ENCODE results near the gene TMEM123. TPM values are rescaled to one million over a fixed set of nuclear protein-coding genes. Genes with fewer than 3 reads are reported as not detected.

TMEM123 gene
- total and polyA plus RNA-seq, 2 of the 8 experiments (the other 6 are each of a cell fraction or from before 2014, with no cell fraction given) = 75.5 to 80.1 TPM

DNA sequence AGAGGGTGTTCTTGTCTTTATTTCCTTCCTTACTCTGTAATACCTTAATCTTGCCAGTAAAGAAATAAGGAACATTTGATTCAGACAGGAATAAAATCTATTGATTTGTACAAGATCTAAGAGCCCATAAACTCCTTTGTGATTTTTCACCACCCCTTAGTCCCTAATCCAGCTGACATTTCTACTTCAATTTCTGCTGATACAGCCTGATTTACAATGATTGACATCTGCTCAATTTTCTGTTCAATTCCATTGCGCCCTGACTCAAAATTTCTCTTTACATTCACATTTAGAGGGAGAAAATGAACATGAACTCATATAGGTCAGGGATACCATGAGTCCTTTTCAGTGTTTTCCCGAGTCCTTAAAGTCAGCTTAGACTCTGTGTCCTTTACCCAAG, 27.2 kb upstream of the TMEM123 start (continued):
- TF ChIP-seq CBX5 (IDR thresholded peaks at IDR 0.05; ENCODE audit: low read depth, low read length) = no peak
